ENCODE data around the gene HESX1.

The HESX1 gene

DNA sequence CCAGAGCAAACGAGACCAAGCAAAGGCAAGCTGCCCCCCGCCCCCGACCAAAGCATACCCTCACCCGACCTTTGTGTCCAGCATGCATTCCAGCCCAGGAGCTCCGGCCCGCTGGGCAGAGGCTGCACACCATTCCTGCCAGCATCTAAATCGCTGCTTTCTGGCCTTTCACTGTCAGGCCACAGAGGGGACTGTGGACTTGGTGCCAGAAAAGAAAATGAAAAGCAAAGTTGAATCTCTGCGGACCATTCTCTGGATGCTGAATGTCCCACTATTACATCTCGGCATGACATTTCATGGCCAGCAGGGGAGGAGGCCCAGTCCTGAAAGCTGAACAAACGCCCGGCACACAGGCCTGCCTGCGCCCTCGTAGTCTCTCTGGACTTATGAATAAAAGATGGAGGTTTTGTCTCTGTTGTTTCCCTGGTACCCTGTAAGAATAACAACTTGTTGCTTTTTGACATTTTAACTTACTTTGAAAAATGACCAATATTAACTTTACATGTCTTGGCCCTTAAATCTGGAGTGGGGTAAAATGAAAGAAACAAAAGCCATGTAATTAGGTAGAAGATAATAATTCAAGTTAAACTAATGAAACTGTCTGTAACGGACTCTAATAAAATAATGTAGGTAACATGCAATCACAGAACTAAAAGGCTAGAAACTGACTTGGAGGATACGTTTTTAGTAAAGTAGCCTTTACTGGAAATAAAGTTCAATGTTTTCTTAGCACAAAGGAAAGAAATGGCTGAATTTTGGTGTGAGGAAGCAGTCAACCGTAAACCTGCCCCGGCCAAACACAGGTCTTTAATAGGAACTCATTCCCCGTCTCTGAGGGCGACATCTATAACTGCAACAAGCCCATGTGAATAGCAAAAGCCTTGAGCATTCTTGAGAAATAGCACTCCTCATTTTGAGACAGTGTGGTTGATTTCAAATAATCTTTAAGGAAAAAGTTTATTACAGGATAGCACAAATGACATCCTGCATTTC, 47.3 kb downstream of the HESX1 start:
- in situ Hi-C loops (cut with HindIII; ENCODE audit: low pct_ligation_motif_present, low pct_unique_long_range_greater_than_20kb, low sequenced_read_pairs): no loop called here
- no peak for DNase-seq

DNA sequence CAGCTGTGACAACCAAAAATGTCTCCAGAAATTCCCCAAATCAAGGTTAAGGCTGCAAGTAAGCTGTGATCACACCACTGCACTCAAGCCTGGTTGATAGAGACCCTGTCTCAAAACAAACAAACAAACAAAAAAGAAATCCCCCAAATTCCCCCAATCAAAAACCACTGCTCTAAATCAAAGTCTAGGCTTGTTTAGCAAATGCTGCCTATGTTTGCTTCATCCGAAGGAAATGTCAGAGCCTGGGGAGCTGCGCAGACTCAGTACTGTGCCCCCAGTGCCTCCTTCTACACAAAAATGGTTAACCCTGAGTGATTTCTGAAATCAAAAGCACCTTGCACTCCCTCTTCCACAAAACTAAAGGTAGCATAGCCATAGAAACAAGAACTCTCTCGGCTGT, 48.0 kb downstream of the HESX1 start:
- in situ Hi-C loops (cut with HindIII; ENCODE audit: low pct_ligation_motif_present, low pct_unique_long_range_greater_than_20kb, low sequenced_read_pairs): no loop called here
- DNase-seq: no peak

- in situ Hi-C loops (cut with HindIII; ENCODE audit: low pct_ligation_motif_present, low pct_unique_long_range_greater_than_20kb, low sequenced_read_pairs): no loop called here
- no peak for DNase-seq
Observed at GRCh38 chr3:57151021-57151449, 48.7 kb downstream of the HESX1 start.

- no peak for DNase-seq
- in situ Hi-C loops (cut with HindIII; ENCODE audit: low pct_ligation_motif_present, low pct_unique_long_range_greater_than_20kb, low sequenced_read_pairs): no loop called here
Observed at GRCh38 chr3:57150113-57150581, 49.6 kb downstream of the HESX1 start.

Measured in ACHN (cell line).